Measurements from ENCODE around the gene PAGR1.
"Not testable (repeated sequence)": the region's sequence is repeated elsewhere in the genome, so short reads cannot be mapped to it uniquely, and the experiment has no call there.

Gene PAGR1

GRCh38 chr16:29831490-29831889 lies 15.5 kb downstream of the PAGR1 start:
- DNase-seq (ENCODE audit: insufficient read length) (no peak), FAIRE-seq (no peak)
- TF ChIP-seq POLR2A (IDR thresholded peaks at IDR 0.05; ENCODE audit: low read depth, low read length) (no peak), POLR2AphosphoS5 (IDR thresholded peaks at IDR 0.05; ENCODE audit: low read depth, low read length) (no peak), TAF1 (IDR thresholded peaks at IDR 0.05; ENCODE audit: borderline replicate concordance, low read depth, low read length) (no peak)

GRCh38 chr16:29833219-29833618 lies 17.3 kb downstream of the PAGR1 start:
- FAIRE-seq; DNase-seq (ENCODE audit: insufficient read length): not testable (repeated sequence)

- TF ChIP-seq POLR2AphosphoS5 (IDR thresholded peaks at IDR 0.05; ENCODE audit: low read depth, low read length) = no peak
- TF ChIP-seq TAF1 (IDR thresholded peaks at IDR 0.05; ENCODE audit: borderline replicate concordance, low read depth, low read length) = no peak
- no peak for FAIRE-seq
- no peak for DNase-seq (ENCODE audit: insufficient read length)
Measured at GRCh38 chr16:29834079-29834478, 18.1 kb downstream of the PAGR1 start.

- DNase-seq (ENCODE audit: insufficient read length) (no peak), FAIRE-seq (no peak)
Measured at GRCh38 chr16:29835926-29836325, 20.0 kb downstream of the PAGR1 start.

GRCh38 chr16:29836623-29837022 lies 20.7 kb downstream of the PAGR1 start:
- FAIRE-seq (no peak), DNase-seq (ENCODE audit: insufficient read length) (no peak)
- TF ChIP-seq POLR2AphosphoS5 (IDR thresholded peaks at IDR 0.05; ENCODE audit: low read depth, low read length) = no peak
- TF ChIP-seq POLR2A (IDR thresholded peaks at IDR 0.05; ENCODE audit: low read depth, low read length) = no peak
- no peak for TF ChIP-seq TAF1 (IDR thresholded peaks at IDR 0.05; ENCODE audit: borderline replicate concordance, low read depth, low read length)

More at GRCh38 chr16:29835926-29836325, 20.0 kb downstream of the PAGR1 start:
- TF ChIP-seq POLR2A (IDR thresholded peaks at IDR 0.05; ENCODE audit: low read depth, low read length) = no peak
- TF ChIP-seq TAF1 (IDR thresholded peaks at IDR 0.05; ENCODE audit: borderline replicate concordance, low read depth, low read length) = no peak
- TF ChIP-seq POLR2AphosphoS5 (IDR thresholded peaks at IDR 0.05; ENCODE audit: low read depth, low read length) = no peak

- FAIRE-seq = no peak
- TF ChIP-seq POLR2AphosphoS5 (IDR thresholded peaks at IDR 0.05; ENCODE audit: low read depth, low read length) (no peak), TAF1 (IDR thresholded peaks at IDR 0.05; ENCODE audit: borderline replicate concordance, low read depth, low read length) (no peak), POLR2A (IDR thresholded peaks at IDR 0.05; ENCODE audit: low read depth, low read length) (no peak)
Measured at GRCh38 chr16:29837841-29838240, 21.9 kb downstream of the PAGR1 start.

GRCh38 chr16:29839822-29840221 lies 23.9 kb downstream of the PAGR1 start:
- FAIRE-seq (no peak), DNase-seq (ENCODE audit: insufficient read length) (no peak)
- TF ChIP-seq TAF1 (IDR thresholded peaks at IDR 0.05; ENCODE audit: borderline replicate concordance, low read depth, low read length) (no peak), POLR2AphosphoS5 (IDR thresholded peaks at IDR 0.05; ENCODE audit: low read depth, low read length) (no peak), POLR2A (IDR thresholded peaks at IDR 0.05; ENCODE audit: low read depth, low read length) (no peak)

More at GRCh38 chr16:29837841-29838240, 21.9 kb downstream of the PAGR1 start:
- no peak for DNase-seq (ENCODE audit: insufficient read length)

- no peak for FAIRE-seq
- TF ChIP-seq TAF1 (IDR thresholded peaks at IDR 0.05; ENCODE audit: borderline replicate concordance, low read depth, low read length) (no peak), POLR2A (IDR thresholded peaks at IDR 0.05; ENCODE audit: low read depth, low read length) (no peak), POLR2AphosphoS5 (IDR thresholded peaks at IDR 0.05; ENCODE audit: low read depth, low read length) (no peak)
Measured at GRCh38 chr16:29840240-29840639, 24.3 kb downstream of the PAGR1 start.

GRCh38 chr16:29841631-29842030 lies 25.7 kb downstream of the PAGR1 start:
- FAIRE-seq (no peak), DNase-seq (ENCODE audit: insufficient read length) (no peak)
- TF ChIP-seq TAF1 (IDR thresholded peaks at IDR 0.05; ENCODE audit: borderline replicate concordance, low read depth, low read length) (no peak), POLR2AphosphoS5 (IDR thresholded peaks at IDR 0.05; ENCODE audit: low read depth, low read length) (no peak), POLR2A (IDR thresholded peaks at IDR 0.05; ENCODE audit: low read depth, low read length) (no peak)

More at GRCh38 chr16:29840240-29840639, 24.3 kb downstream of the PAGR1 start:
- DNase-seq (ENCODE audit: insufficient read length) = no peak

GRCh38 chr16:29842732-29843346 lies 26.9 kb downstream of the PAGR1 start:
- FAIRE-seq (no peak), DNase-seq (ENCODE audit: insufficient read length) (no peak)
- no peak for TF ChIP-seq TAF1 (IDR thresholded peaks at IDR 0.05; ENCODE audit: borderline replicate concordance, low read depth, low read length)
- no peak for TF ChIP-seq POLR2AphosphoS5 (IDR thresholded peaks at IDR 0.05; ENCODE audit: low read depth, low read length)
- no peak for TF ChIP-seq POLR2A (IDR thresholded peaks at IDR 0.05; ENCODE audit: low read depth, low read length)

GRCh38 chr16:29843931-29844330 lies 28.0 kb downstream of the PAGR1 start:
- FAIRE-seq = no peak
- no peak for DNase-seq (ENCODE audit: insufficient read length)
- TF ChIP-seq POLR2AphosphoS5 (IDR thresholded peaks at IDR 0.05; ENCODE audit: low read depth, low read length) = no peak
- no peak for TF ChIP-seq TAF1 (IDR thresholded peaks at IDR 0.05; ENCODE audit: borderline replicate concordance, low read depth, low read length)
- no peak for TF ChIP-seq POLR2A (IDR thresholded peaks at IDR 0.05; ENCODE audit: low read depth, low read length)

- TF ChIP-seq POLR2AphosphoS5 (IDR thresholded peaks at IDR 0.05; ENCODE audit: low read depth, low read length) (no peak), TAF1 (IDR thresholded peaks at IDR 0.05; ENCODE audit: borderline replicate concordance, low read depth, low read length) (no peak), POLR2A (IDR thresholded peaks at IDR 0.05; ENCODE audit: low read depth, low read length) (no peak)
- no peak for FAIRE-seq
- no peak for DNase-seq (ENCODE audit: insufficient read length)
Measured at GRCh38 chr16:29844575-29845331, 28.8 kb downstream of the PAGR1 start.

Measured in GM12892 (cell line).